CD14-positive monocyte (primary cell): Measurements from ENCODE around the gene ACSF2. TPM values are rescaled to one million over a fixed set of nuclear protein-coding genes. Genes with fewer than 3 reads are reported as not detected.
"Not testable (repeated sequence)": the region's sequence is repeated elsewhere in the genome, so short reads cannot be mapped to it uniquely, and the experiment has no call there.

Experiments used
- DNase-seq, 3 donors: peaks; one replicate each; pipeline ENCODE4 v3.0.0-alpha.2; 2011 to 2022
- H2AFZ ChIP-seq: 2 replicates; pipeline ENCODE4 v1.6.0; 2012; ENCODE audit warnings: mild to moderate bottlenecking, low read depth, low read length, inconsistent platforms; ENCODE audit not compliant: insufficient read depth, poor library complexity, severe bottlenecking
- H3K27ac ChIP-seq, 2 donors: 1 replicate in 1 of 2; 2 replicates in 1 of 2; pipeline ENCODE4 v1.5.1; 2012 to 2013; ENCODE audit warnings: low read length in 2 of 2, control low read depth in 1 of 2, inconsistent platforms in 1 of 2, low read depth in 1 of 2, mild to moderate bottlenecking in 1 of 2
- H3K27me3 ChIP-seq, 2 donors: one replicate each; pipeline versions ENCODE4 v1.6.0 to v1.6.1; 2011 to 2013; ENCODE audit warnings: low read length in 2 of 2; ENCODE audit not compliant: control insufficient read depth in 2 of 2, insufficient read depth in 2 of 2
- H3K36me3 ChIP-seq, 2 donors: replicated peaks in 1 of 2; 1 replicate in 1 of 2; 2 replicates in 1 of 2; pipeline versions ENCODE4 v1.5.1 to v1.6.1; 2012 to 2013; ENCODE audit warnings: low read length in 2 of 2, control low read depth in 1 of 2, inconsistent platforms in 1 of 2, mild to moderate bottlenecking in 1 of 2; ENCODE audit not compliant: insufficient read depth in 2 of 2, control insufficient read depth in 1 of 2
- H3K4me1 ChIP-seq, 2 donors: 1 replicate in 1 of 2; 2 replicates in 1 of 2; pipeline versions ENCODE4 v1.5.1 to v1.6.1; 2012 to 2013; ENCODE audit warnings: low read length in 2 of 2, control low read depth in 1 of 2, inconsistent platforms in 1 of 2, mild to moderate bottlenecking in 1 of 2, moderate library complexity in 1 of 2; ENCODE audit not compliant: insufficient read depth in 2 of 2, control insufficient read depth in 1 of 2
- H3K4me2 ChIP-seq: replicated peaks from 2 replicates; pipeline ENCODE3; 2012; ENCODE audit warnings: low read length, moderate library complexity, mild to moderate bottlenecking; ENCODE audit not compliant: poor library complexity, severe bottlenecking; ENCODE audit errors: extremely low read depth
- H3K4me3 ChIP-seq, 3 experiments: fragments of 200-600 bp in 1 of 3; sonication (generic) in 1 of 3; replicated peaks in 1 of 3; 1 replicate in 2 of 3; 2 replicates in 1 of 3; pipeline ENCODE4 v1.5.1; 2011 to 2013; ENCODE audit warnings: low read length in 3 of 3, mild to moderate bottlenecking in 3 of 3, control low read depth in 2 of 3, low read depth in 2 of 3, inconsistent platforms in 1 of 3, moderate library complexity in 1 of 3
- H3K79me2 ChIP-seq: 2 replicates; pipeline ENCODE4 v1.6.0; 2012; ENCODE audit warnings: mild to moderate bottlenecking, control low read depth, inconsistent platforms, low read length, moderate library complexity; ENCODE audit not compliant: insufficient read depth
- H3K9ac ChIP-seq: 2 replicates; pipeline ENCODE4 v1.6.0; 2017; ENCODE audit warnings: low read length, mild to moderate bottlenecking; ENCODE audit not compliant: insufficient read depth, poor library complexity, severe bottlenecking
- H3K9me3 ChIP-seq, 2 donors: replicated peaks in 1 of 2; 1 replicate in 1 of 2; 2 replicates in 1 of 2; pipeline versions ENCODE4 v1.5.1 to v1.6.1; 2012 to 2013; ENCODE audit warnings: low read length in 2 of 2, control low read depth in 1 of 2; ENCODE audit not compliant: control insufficient read depth in 1 of 2, insufficient read depth in 1 of 2
- H4K20me1 ChIP-seq: 2 replicates; pipeline ENCODE4 v1.6.0; 2012; ENCODE audit warnings: mild to moderate bottlenecking, low read length, control low read depth, moderate library complexity; ENCODE audit not compliant: insufficient read depth
- H3K27ac Mint-ChIP-seq, 7 donors: one replicate each; pipeline ENCODE4 v1.8.0; 2020; ENCODE audit warnings: mild to moderate bottlenecking in 7 of 7, mixed read lengths in 7 of 7, moderate library complexity in 6 of 7, inconsistent platforms in 2 of 7
- H3K27me3 Mint-ChIP-seq, 3 donors: one replicate each; pipeline ENCODE4 v1.8.0; 2021 to 2022; ENCODE audit warnings: low read depth in 3 of 3, mild to moderate bottlenecking in 3 of 3, mixed read lengths in 3 of 3, moderate library complexity in 3 of 3, inconsistent platforms in 1 of 3
- H3K36me3 Mint-ChIP-seq, 2 donors: one replicate each; pipeline ENCODE4 v1.8.0; 2020; ENCODE audit warnings: mixed read lengths in 2 of 2, inconsistent platforms in 1 of 2, mild to moderate bottlenecking in 1 of 2
- H3K4me1 Mint-ChIP-seq: one replicate; pipeline ENCODE4 v1.8.0; 2020; ENCODE audit warnings: mild to moderate bottlenecking, mixed read lengths
- H3K4me3 Mint-ChIP-seq, 2 donors: one replicate each; pipeline ENCODE4 v1.8.0; 2020; ENCODE audit warnings: mild to moderate bottlenecking in 2 of 2, mixed read lengths in 2 of 2, moderate library complexity in 1 of 2
- H3K9me3 Mint-ChIP-seq, 7 donors: one replicate each; pipeline ENCODE4 v1.8.0; 2020 to 2022; ENCODE audit warnings: mixed read lengths in 7 of 7, mild to moderate bottlenecking in 6 of 7, moderate library complexity in 6 of 7, inconsistent platforms in 2 of 7
- WGBS: methylation state at CpG from one replicate; pipeline ENCODE4 v1.1.5; 2013; ENCODE audit warnings: missing lambda C conversion rate; ENCODE audit not compliant: insufficient coverage; 5-methylcytosine and 5-hydroxymethylcytosine counted together
- intact Hi-C, 2 donors: fragments of 100-400 bp; cut with micrococcal nuclease; formaldehyde crosslinking; loops; one replicate each; pipeline versions ENCODE4 v1.15.0 to v1.15.1; 2023
- polyA plus RNA-seq, 3 donors: library from polyadenylated mRNA; depleted of rRNA in 1 of 3; unstranded in 2 of 3; stranded (reverse) in 1 of 3; fragments of 300-500 nt in 2 of 3; fragments of >200 nt in 1 of 3; fragmentation: Illumina TruSeq in 2 of 3; gene quantifications; 1 replicate in 2 of 3; 2 replicates in 1 of 3; pipeline ENCODE4 v1.2.3, GENCODE V29; 2012 to 2021
- TF ChIP-seq, protein P1 (sequence below): fragments of 200-600 bp; IDR thresholded peaks from one replicate; pipeline ENCODE4 v1.8.0; 2022; ENCODE audit warnings: antibody characterized with exemption, mild to moderate bottlenecking

Gene ACSF2
- polyA plus RNA-seq, 3 donors = 2.8 to 24.4 (median 5.5) TPM

DNA sequence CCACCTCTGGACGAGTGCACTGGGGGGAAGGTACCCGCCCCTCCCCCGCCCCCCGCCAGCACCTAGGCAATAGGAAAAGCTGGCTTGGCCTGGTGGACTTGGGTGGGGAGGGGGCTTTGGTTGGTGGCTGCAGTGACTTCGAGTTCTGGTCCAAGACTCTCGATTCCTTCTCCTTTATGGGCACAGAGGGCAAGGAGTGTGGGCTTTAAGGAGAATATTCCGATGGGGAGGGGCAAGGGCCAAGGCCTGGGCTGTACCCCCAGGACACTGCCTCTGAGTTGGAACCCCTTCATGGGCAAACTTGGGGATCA lies 409 bp downstream of the ACSF2 start:
- Mint-ChIP-seq H3K27me3 (peaks cover 0 to 5% (median 0%) of the 10 kb centered on the region in 3 donors), H3K9me3 (no peaks in the 10 kb centered on the region), H3K4me3 (peak overlapping the region; percentile 80 to 92), H3K36me3 (peaks cover 0 to 3% of the 10 kb centered on the region in 2 donors), H3K27ac (peak overlapping the region in 5 of 7 donors; percentile 45 to 83 (median 60)), H3K4me1 (peaks cover 43% of the 10 kb centered on the region)
- H3K27me3 ChIP-seq = no peaks in the 10 kb centered on the region
- H3K79me2 ChIP-seq = peaks cover 14% of the 10 kb centered on the region
- DNase-seq = no peak
- H3K36me3 ChIP-seq = no peaks in the 10 kb centered on the region
- peak overlapping the region; percentile 59 to 83 (median 65) for H3K4me3 ChIP-seq
- intact Hi-C loops = no loop called here
- peak overlapping the region; percentile 62 for H3K9ac ChIP-seq
- H3K27ac ChIP-seq = peak overlapping the region; percentile 23 to 53
- H2AFZ ChIP-seq = peak overlapping the region; percentile 96
- H4K20me1 ChIP-seq = no peaks in the 10 kb centered on the region
- TF ChIP-seq, protein P1, sequence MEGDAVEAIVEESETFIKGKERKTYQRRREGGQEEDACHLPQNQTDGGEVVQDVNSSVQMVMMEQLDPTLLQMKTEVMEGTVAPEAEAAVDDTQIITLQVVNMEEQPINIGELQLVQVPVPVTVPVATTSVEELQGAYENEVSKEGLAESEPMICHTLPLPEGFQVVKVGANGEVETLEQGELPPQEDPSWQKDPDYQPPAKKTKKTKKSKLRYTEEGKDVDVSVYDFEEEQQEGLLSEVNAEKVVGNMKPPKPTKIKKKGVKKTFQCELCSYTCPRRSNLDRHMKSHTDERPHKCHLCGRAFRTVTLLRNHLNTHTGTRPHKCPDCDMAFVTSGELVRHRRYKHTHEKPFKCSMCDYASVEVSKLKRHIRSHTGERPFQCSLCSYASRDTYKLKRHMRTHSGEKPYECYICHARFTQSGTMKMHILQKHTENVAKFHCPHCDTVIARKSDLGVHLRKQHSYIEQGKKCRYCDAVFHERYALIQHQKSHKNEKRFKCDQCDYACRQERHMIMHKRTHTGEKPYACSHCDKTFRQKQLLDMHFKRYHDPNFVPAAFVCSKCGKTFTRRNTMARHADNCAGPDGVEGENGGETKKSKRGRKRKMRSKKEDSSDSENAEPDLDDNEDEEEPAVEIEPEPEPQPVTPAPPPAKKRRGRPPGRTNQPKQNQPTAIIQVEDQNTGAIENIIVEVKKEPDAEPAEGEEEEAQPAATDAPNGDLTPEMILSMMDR = no peak
- H3K4me1 ChIP-seq = peaks cover 43 to 46% of the 10 kb centered on the region in 2 donors
- H3K9me3 ChIP-seq = no peaks in the 10 kb centered on the region
- 0% methylated on average over 3 of the region's 7 CpGs for WGBS
- peak overlapping the region; percentile 90 for H3K4me2 ChIP-seq

DNA sequence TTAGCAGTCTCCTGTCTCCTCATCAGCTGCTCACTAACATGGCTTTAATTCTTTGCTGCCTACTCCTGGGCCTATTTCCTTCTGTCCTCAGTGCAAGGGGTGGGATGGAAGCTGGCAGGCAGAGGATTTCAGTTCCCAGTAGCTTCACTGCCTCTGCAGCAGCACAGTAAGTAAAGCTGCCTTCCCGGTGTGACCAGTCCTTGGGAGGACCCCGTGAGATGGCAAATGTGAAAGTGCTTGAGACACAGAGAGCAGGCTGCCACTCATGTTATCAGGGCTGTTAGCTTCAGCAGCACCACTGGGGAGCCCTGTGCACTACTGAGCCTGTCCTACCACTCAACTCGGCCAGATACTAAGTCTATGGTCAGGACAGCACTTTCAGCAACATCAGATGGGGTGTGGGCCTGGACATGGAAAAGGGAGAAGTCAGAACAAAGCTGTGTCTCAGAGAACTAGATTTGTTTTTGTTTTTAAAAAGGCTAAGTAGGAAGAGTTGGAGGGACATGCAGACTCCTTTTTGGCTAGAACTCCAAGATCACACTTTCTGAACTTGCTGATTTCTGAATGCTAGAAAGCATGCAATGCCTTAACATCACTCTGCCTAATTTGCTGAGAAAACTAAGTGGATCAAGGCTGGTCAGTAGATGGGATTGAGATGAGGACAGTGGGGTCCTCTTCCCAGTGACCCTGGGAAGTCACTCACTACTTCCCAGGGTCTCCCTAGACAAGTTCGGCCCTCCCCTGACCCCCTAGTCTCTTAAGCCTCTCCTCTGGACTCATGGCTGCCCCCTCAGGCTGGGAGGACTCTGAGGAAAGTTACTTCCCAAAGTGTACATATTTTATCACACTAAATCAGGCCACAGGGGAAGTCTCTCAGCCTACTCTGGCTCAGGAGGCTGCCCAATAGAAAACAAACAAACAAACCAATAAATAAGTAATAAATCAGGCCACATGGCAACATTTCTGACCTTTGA lies 1.1 kb downstream of the ACSF2 start:
- peak overlapping the region; percentile 45 to 83 (median 73) for H3K27ac Mint-ChIP-seq
- Histone ChIP-seq H3K4me3 (peak overlapping the region; percentile 59 to 83 (median 65)), H3K9ac (peak overlapping the region; percentile 62), H3K9me3 (no peaks in the 10 kb centered on the region), H2AFZ (peak overlapping the region; percentile 96), H3K27ac (peak overlapping the region; percentile 23 to 53), H3K4me1 (peaks cover 39 to 42% of the 10 kb centered on the region in 2 donors), H3K27me3 (no peaks in the 10 kb centered on the region), H3K4me2 (peak overlapping the region; percentile 90), H3K36me3 (no peaks in the 10 kb centered on the region), H3K79me2 (peaks cover 14% of the 10 kb centered on the region), H4K20me1 (no peaks in the 10 kb centered on the region)
- H3K9me3 Mint-ChIP-seq = no peaks in the 10 kb centered on the region
- peak overlapping the region; percentile 80 to 92 for H3K4me3 Mint-ChIP-seq
- peaks cover 39% of the 10 kb centered on the region for H3K4me1 Mint-ChIP-seq
- TF ChIP-seq, protein P1 = no peak
- peaks cover 1 to 6% of the 10 kb centered on the region in 2 donors for H3K36me3 Mint-ChIP-seq
- peak in 2 of 3 donors; percentile 23 to 25 for DNase-seq
- peaks cover 0 to 5% (median 0%) of the 10 kb centered on the region in 3 donors for H3K27me3 Mint-ChIP-seq
- intact Hi-C loops = no loop called here
- WGBS = 0% methylated on average over 2 of the region's 4 CpGs

DNA sequence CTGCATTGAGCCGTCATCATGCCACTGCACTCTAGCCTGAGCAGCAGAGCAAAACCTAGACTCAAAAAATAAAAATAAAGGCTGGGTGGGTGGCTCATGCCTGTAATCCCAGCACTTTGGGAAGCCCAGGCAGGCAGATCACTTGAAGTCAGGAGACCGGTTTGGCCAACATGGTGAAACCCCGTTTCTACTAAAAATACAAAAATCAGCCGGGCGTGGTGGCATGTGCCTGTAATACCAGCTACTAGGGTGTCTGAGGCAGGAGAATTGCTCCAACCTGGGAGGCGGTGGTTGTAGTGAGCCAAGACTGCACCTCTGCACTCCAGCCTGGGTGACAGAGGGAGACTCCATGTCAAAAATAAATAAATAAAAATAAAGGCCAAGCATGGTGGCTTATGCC lies 2.1 kb downstream of the ACSF2 start:
- H3K27me3 Mint-ChIP-seq, H3K27ac Mint-ChIP-seq, H3K4me3 ChIP-seq, H3K4me3 Mint-ChIP-seq, H3K9ac ChIP-seq, H3K9me3 ChIP-seq, H3K36me3 ChIP-seq, H4K20me1 ChIP-seq, H2AFZ ChIP-seq, H3K36me3 Mint-ChIP-seq, H3K9me3 Mint-ChIP-seq, H3K27ac ChIP-seq, intact Hi-C loops, DNase-seq, H3K27me3 ChIP-seq, H3K4me2 ChIP-seq: not testable (repeated sequence)
- peaks cover 14% of the 10 kb centered on the region for H3K79me2 ChIP-seq
- peaks cover 39 to 42% of the 10 kb centered on the region in 2 donors for H3K4me1 ChIP-seq
- peaks cover 39% of the 10 kb centered on the region for H3K4me1 Mint-ChIP-seq
- 98% methylated on average over 4 of the region's 6 CpGs for WGBS
